HepG2 (cell line): ENCODE data around the gene ACSS1. TPM values are rescaled to one million over a fixed set of nuclear protein-coding genes. Genes with fewer than 3 reads are reported as not detected.

Source experiments
- EEA1 ChIP-seq: sonication (generic); formaldehyde crosslinking; IDR thresholded peaks from 2 replicates; pipeline ENCODE4 v1.5.1; 2020; ENCODE audit warnings: mild to moderate bottlenecking, missing genetic modification reagents, borderline replicate concordance
- EED ChIP-seq: sonication (generic); formaldehyde crosslinking; IDR thresholded peaks from 2 replicates; pipeline ENCODE4 v1.5.0; 2020; ENCODE audit warnings: mild to moderate bottlenecking, missing genetic modification reagents
- FOXC1 ChIP-seq: sonication (generic); formaldehyde crosslinking; IDR thresholded peaks from 2 replicates; pipeline ENCODE4 v1.8.0; 2022; ENCODE audit warnings: mild to moderate bottlenecking, missing genetic modification reagents, borderline replicate concordance
- HDAC1 ChIP-seq: sonication (generic); formaldehyde crosslinking; IDR thresholded peaks from 2 replicates; pipeline ENCODE4 v1.5.1; 2020; ENCODE audit warnings: mild to moderate bottlenecking, missing genetic modification reagents
- HNF4A ChIP-seq: sonication (generic); formaldehyde crosslinking; IDR thresholded peaks from 2 replicates; pipeline ENCODE4 v1.4.0; 2020; ENCODE audit warnings: missing genetic modification reagents
- HNF4G ChIP-seq, 2 experiments: sonication (generic) in 1 of 2; formaldehyde crosslinking in 1 of 2; IDR thresholded peaks; 2 replicates each; pipeline versions ENCODE4 v1.4.0 to v1.6.1; 2011 to 2020; ENCODE audit warnings: borderline replicate concordance in 2 of 2, low read depth in 2 of 2, mild to moderate bottlenecking in 2 of 2, low read length in 1 of 2, missing genetic modification reagents in 1 of 2, moderate library complexity in 1 of 2
- MAZ ChIP-seq, 2 experiments: sonication (generic) in 1 of 2; formaldehyde crosslinking in 1 of 2; IDR thresholded peaks; 2 replicates each; pipeline versions ENCODE4 v1.5.0 to v1.6.1; 2012 to 2020; ENCODE audit warnings: low read depth in 2 of 2, mild to moderate bottlenecking in 2 of 2, borderline replicate concordance in 1 of 2, improper control_type of control experiment in 1 of 2, low read length in 1 of 2, missing genetic modification reagents in 1 of 2, moderate library complexity in 1 of 2
- MED8 ChIP-seq: sonication (generic); formaldehyde crosslinking; IDR thresholded peaks from 2 replicates; pipeline ENCODE4 v1.8.1; 2023; ENCODE audit warnings: mild to moderate bottlenecking, missing genetic modification reagents; ENCODE audit not compliant: insufficient replicate concordance
- NRL ChIP-seq: sonication (generic); formaldehyde crosslinking; IDR thresholded peaks from 2 replicates; pipeline ENCODE4 v1.5.0; 2020; ENCODE audit warnings: missing genetic modification reagents, mild to moderate bottlenecking, moderate library complexity, borderline replicate concordance
- PITX1 ChIP-seq: sonication (generic); formaldehyde crosslinking; IDR thresholded peaks from 2 replicates; pipeline ENCODE4 v1.5.1; 2020; ENCODE audit warnings: mild to moderate bottlenecking, missing genetic modification reagents
- SOX6 ChIP-seq, 2 experiments: fragments of 450-650 bp in 1 of 2; sonication (generic) in 1 of 2; formaldehyde crosslinking in 1 of 2; IDR thresholded peaks; 2 replicates each; pipeline versions ENCODE4 v1.4.0 to v1.6.1; 2017 to 2020; ENCODE audit warnings: antibody characterized with exemption in 1 of 2, mild to moderate bottlenecking in 1 of 2, missing genetic modification reagents in 1 of 2
- TBX2 ChIP-seq: sonication (generic); formaldehyde crosslinking; IDR thresholded peaks from 2 replicates; pipeline ENCODE4 v1.5.0; 2020; ENCODE audit warnings: missing genetic modification reagents, mild to moderate bottlenecking, borderline replicate concordance
- TSC22D2 ChIP-seq: sonication (generic); formaldehyde crosslinking; IDR thresholded peaks from 2 replicates; pipeline ENCODE4 v1.5.1; 2020; ENCODE audit warnings: missing genetic modification reagents, mild to moderate bottlenecking, borderline replicate concordance
- ZNF317 ChIP-seq: sonication (generic); formaldehyde crosslinking; IDR thresholded peaks from 2 replicates; pipeline ENCODE4 v1.5.0; 2020; ENCODE audit warnings: mild to moderate bottlenecking, missing genetic modification reagents
- ZNF619 ChIP-seq: sonication (generic); formaldehyde crosslinking; IDR thresholded peaks from 2 replicates; pipeline ENCODE4 v1.4.0; 2020; ENCODE audit warnings: mild to moderate bottlenecking, missing genetic modification reagents
- ZNF713 ChIP-seq: sonication (generic); formaldehyde crosslinking; IDR thresholded peaks from 2 replicates; pipeline ENCODE4 v1.4.0; 2020; ENCODE audit warnings: mild to moderate bottlenecking, missing genetic modification reagents
- ZNF746 ChIP-seq: sonication (generic); formaldehyde crosslinking; IDR thresholded peaks from 2 replicates; pipeline ENCODE4 v1.8.0; 2022; ENCODE audit warnings: mild to moderate bottlenecking, missing genetic modification reagents
- ZNF780A ChIP-seq: sonication (generic); formaldehyde crosslinking; IDR thresholded peaks from 2 replicates; pipeline ENCODE4 v1.8.0; 2022; ENCODE audit warnings: mild to moderate bottlenecking, missing genetic modification reagents, moderate library complexity
- polyA plus RNA-seq, 8 experiments: library from polyadenylated mRNA; depleted of rRNA in 3 of 8; stranded (reverse) in 7 of 8; unstranded in 1 of 8; fragments of >200 nt; fragmentation: Illumina TruSeq in 4 of 8; extraction: Trizol in 4 of 8; gene quantifications; 2 replicates each; pipeline versions ENCODE4 v1.2.1 to v1.2.3, GENCODE V29; 2011 to 2016; ENCODE audit warnings: low read depth in 4 of 8, missing spikeins in 1 of 8, mixed read lengths in 1 of 8; ENCODE audit not compliant: insufficient read depth in 1 of 8
- total RNA-seq, 5 experiments: library from RNA; depleted of rRNA; stranded (reverse); fragments of >200 nt; fragmentation: Illumina TruSeq; extraction: Trizol; gene quantifications; 2 replicates each; pipeline ENCODE4 v1.2.3, GENCODE V29; 2016; ENCODE audit warnings: low read depth in 1 of 5
- TF ChIP-seq, protein P1 (sequence below): sonication (generic); formaldehyde crosslinking; IDR thresholded peaks from 2 replicates; pipeline ENCODE4 v1.5.1; 2020; ENCODE audit warnings: mild to moderate bottlenecking, missing genetic modification reagents, moderate library complexity
- TF ChIP-seq, protein P2 (sequence below): sonication (generic); formaldehyde crosslinking; IDR thresholded peaks from 2 replicates; pipeline ENCODE4 v1.9.0; 2022; ENCODE audit warnings: missing genetic modification reagents, mild to moderate bottlenecking, borderline replicate concordance
- TF ChIP-seq, protein P3 (sequence below): sonication (generic); formaldehyde crosslinking; IDR thresholded peaks from 2 replicates; pipeline ENCODE4 v1.9.0; 2021; ENCODE audit warnings: missing genetic modification reagents, mild to moderate bottlenecking, borderline replicate concordance

The ACSS1 gene
- total and polyA plus RNA-seq, 2 of the 13 experiments (the other 11 are each of a cell fraction or from before 2014, with no cell fraction given) = 15.2 to 41.6 TPM

DNA sequence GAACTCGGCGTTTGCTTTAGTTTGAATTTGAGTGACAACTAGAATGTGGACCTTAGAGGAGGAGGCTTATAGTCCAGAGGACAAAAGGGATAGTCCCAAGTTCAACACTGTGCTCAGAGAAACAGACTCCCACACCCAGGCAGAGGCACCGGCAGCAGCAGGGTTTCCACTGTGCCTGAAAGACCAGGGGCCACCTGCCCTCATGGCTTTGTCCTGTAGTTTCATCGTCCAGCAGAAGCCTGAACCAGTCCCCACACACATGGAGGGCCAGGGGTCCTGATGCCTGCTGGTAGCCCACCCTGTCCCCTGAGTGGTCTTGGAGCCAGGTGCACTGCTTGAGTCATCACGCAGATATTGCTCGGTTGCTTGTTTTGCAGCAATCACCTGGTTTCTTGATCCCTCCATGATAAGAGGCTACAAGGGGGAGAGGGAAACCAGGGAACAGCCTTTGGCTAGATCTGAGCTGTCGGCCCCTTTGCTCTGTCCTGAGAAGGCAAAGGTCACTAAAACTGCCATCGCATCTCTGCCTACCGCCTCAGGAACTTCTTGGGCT is 7.2 kb upstream of the ACSS1 start (continued):
- TF ChIP-seq, protein P1, sequence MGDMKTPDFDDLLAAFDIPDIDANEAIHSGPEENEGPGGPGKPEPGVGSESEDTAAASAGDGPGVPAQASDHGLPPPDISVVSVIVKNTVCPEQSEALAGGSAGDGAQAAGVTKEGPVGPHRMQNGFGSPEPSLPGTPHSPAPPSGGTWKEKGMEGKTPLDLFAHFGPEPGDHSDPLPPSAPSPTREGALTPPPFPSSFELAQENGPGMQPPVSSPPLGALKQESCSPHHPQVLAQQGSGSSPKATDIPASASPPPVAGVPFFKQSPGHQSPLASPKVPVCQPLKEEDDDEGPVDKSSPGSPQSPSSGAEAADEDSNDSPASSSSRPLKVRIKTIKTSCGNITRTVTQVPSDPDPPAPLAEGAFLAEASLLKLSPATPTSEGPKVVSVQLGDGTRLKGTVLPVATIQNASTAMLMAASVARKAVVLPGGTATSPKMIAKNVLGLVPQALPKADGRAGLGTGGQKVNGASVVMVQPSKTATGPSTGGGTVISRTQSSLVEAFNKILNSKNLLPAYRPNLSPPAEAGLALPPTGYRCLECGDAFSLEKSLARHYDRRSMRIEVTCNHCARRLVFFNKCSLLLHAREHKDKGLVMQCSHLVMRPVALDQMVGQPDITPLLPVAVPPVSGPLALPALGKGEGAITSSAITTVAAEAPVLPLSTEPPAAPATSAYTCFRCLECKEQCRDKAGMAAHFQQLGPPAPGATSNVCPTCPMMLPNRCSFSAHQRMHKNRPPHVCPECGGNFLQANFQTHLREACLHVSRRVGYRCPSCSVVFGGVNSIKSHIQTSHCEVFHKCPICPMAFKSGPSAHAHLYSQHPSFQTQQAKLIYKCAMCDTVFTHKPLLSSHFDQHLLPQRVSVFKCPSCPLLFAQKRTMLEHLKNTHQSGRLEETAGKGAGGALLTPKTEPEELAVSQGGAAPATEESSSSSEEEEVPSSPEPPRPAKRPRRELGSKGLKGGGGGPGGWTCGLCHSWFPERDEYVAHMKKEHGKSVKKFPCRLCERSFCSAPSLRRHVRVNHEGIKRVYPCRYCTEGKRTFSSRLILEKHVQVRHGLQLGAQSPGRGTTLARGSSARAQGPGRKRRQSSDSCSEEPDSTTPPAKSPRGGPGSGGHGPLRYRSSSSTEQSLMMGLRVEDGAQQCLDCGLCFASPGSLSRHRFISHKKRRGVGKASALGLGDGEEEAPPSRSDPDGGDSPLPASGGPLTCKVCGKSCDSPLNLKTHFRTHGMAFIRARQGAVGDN (CRISPR knock-in tag) = peak; percentile 46
- TF ChIP-seq, protein P2, sequence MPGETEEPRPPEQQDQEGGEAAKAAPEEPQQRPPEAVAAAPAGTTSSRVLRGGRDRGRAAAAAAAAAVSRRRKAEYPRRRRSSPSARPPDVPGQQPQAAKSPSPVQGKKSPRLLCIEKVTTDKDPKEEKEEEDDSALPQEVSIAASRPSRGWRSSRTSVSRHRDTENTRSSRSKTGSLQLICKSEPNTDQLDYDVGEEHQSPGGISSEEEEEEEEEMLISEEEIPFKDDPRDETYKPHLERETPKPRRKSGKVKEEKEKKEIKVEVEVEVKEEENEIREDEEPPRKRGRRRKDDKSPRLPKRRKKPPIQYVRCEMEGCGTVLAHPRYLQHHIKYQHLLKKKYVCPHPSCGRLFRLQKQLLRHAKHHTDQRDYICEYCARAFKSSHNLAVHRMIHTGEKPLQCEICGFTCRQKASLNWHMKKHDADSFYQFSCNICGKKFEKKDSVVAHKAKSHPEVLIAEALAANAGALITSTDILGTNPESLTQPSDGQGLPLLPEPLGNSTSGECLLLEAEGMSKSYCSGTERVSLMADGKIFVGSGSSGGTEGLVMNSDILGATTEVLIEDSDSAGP = peak; percentile 24; the same call in 1 of the 2 replicates
- TF ChIP-seq ZNF746 (CRISPR knock-in tag) = 0 out of 2 replicates have a peak, but pooled peaks have one; percentile 22
- TF ChIP-seq FOXC1 (CRISPR knock-in tag) = 0 out of 2 replicates have a peak, but pooled peaks have one; percentile 44
- TF ChIP-seq TBX2 (CRISPR knock-in tag) = 0 out of 2 replicates have a peak, but pooled peaks have one; percentile 18
- no peak for TF ChIP-seq EEA1 (CRISPR knock-in tag)
- TF ChIP-seq HNF4A (CRISPR knock-in tag) = peak; percentile 71
- 0 out of 2 replicates have a peak, but pooled peaks have one; percentile 8 for TF ChIP-seq PITX1 (CRISPR knock-in tag)
- no peak for TF ChIP-seq SOX6 (IDR thresholded peaks at IDR 0.05)
- peak; percentile 17; the same call in 1 of the 2 replicates for TF ChIP-seq SOX6 (CRISPR knock-in tag; IDR thresholded peaks at IDR 0.05)
- 0 out of 2 replicates have a peak, but pooled peaks have one; percentile 11 for TF ChIP-seq TSC22D2
- no peak for TF ChIP-seq MAZ (IDR thresholded peaks at IDR 0.05; ENCODE audit: borderline replicate concordance, low read depth, low read length)
- no peak for TF ChIP-seq MAZ (CRISPR knock-in tag; IDR thresholded peaks at IDR 0.05; ENCODE audit: low read depth)
- TF ChIP-seq EED (CRISPR knock-in tag) = 0 out of 2 replicates have a peak, but pooled peaks have one; percentile 35
- TF ChIP-seq ZNF780A (CRISPR knock-in tag) = no peak
- TF ChIP-seq ZNF317 = 0 out of 2 replicates have a peak, but pooled peaks have one; percentile 37
- peak; percentile 45; the same call in 1 of the 2 replicates for TF ChIP-seq HDAC1 (CRISPR knock-in tag)
- TF ChIP-seq NRL (CRISPR knock-in tag) = peak; percentile 54; the same call in 1 of the 2 replicates
- 0 out of 2 replicates have a peak, but pooled peaks have one; percentile 62 for TF ChIP-seq ZNF619 (CRISPR knock-in tag)
- peak; percentile 25 for TF ChIP-seq MED8 (CRISPR knock-in tag)
- 0 out of 2 replicates have a peak, but pooled peaks have one; percentile 29 for TF ChIP-seq ZNF713 (CRISPR knock-in tag)
- TF ChIP-seq HNF4G (IDR thresholded peaks at IDR 0.05; ENCODE audit: borderline replicate concordance, low read depth, low read length) = peak; percentile 61
- no peak for TF ChIP-seq HNF4G (CRISPR knock-in tag; IDR thresholded peaks at IDR 0.05; ENCODE audit: borderline replicate concordance, low read depth)
- TF ChIP-seq, protein P3, sequence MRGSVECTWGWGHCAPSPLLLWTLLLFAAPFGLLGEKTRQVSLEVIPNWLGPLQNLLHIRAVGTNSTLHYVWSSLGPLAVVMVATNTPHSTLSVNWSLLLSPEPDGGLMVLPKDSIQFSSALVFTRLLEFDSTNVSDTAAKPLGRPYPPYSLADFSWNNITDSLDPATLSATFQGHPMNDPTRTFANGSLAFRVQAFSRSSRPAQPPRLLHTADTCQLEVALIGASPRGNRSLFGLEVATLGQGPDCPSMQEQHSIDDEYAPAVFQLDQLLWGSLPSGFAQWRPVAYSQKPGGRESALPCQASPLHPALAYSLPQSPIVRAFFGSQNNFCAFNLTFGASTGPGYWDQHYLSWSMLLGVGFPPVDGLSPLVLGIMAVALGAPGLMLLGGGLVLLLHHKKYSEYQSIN (CRISPR knock-in tag) = no peak
